WTC11 (cell line): Measurements from ENCODE around the gene DDX39B. TPM values are rescaled to one million over a fixed set of nuclear protein-coding genes. Genes with fewer than 3 reads are reported as not detected.
"Not testable (repeated sequence)": the region's sequence is repeated elsewhere in the genome, so short reads cannot be mapped to it uniquely, and the experiment has no call there.

ENCODE experiments used
- ATAC-seq: fragments of 200-7000 bp; cut with Tn5 transposase; 2 replicates; pipeline ENCODE4 v1.10.0; 2021; ENCODE audit warnings: mild to moderate bottlenecking, moderate library complexity
- CTCF ChIA-PET: fragments of 300-600 bp; sonication (Branson Sonifier 250); formaldehyde crosslinking; loops from one replicate; lab custom pipeline; 2021; ENCODE audit warnings: antibody characterized with exemption; lab: Charles Lee
- POLR2A ChIA-PET: fragments of 350-600 bp; sonication (Branson Sonifier 250); formaldehyde crosslinking; loops from one replicate; lab custom pipeline; 2021; ENCODE audit warnings: antibody characterized with exemption; lab: Charles Lee
- DNase-seq: peaks from one replicate; pipeline ENCODE4 v3.0.0; 2021; ENCODE audit warnings: low spot score
- H3K27ac Mint-ChIP-seq: 2 replicates; pipeline ENCODE4 v1.8.0; 2021; ENCODE audit warnings: mixed read lengths
- H3K27me3 Mint-ChIP-seq: 2 replicates; pipeline ENCODE4 v1.8.0; 2021; ENCODE audit warnings: low read depth, mild to moderate bottlenecking, moderate library complexity, mixed read lengths
- H3K36me3 Mint-ChIP-seq: 2 replicates; pipeline ENCODE4 v1.8.0; 2021; ENCODE audit warnings: mixed read lengths
- H3K4me1 Mint-ChIP-seq: 2 replicates; pipeline ENCODE4 v1.8.0; 2022; ENCODE audit warnings: mixed read lengths
- H3K4me3 Mint-ChIP-seq: 2 replicates; pipeline ENCODE4 v1.8.0; 2021; ENCODE audit warnings: mild to moderate bottlenecking, moderate library complexity, mixed read lengths
- H3K9me3 Mint-ChIP-seq: 2 replicates; pipeline ENCODE4 v1.8.0; 2021; ENCODE audit warnings: mixed read lengths
- CREM ChIP-seq: sonication (generic); formaldehyde crosslinking; IDR thresholded peaks from 2 replicates; pipeline ENCODE4 v1.8.1; 2022; ENCODE audit warnings: mild to moderate bottlenecking, missing genetic modification reagents, moderate library complexity
- FOXJ3 ChIP-seq: sonication (generic); formaldehyde crosslinking; IDR thresholded peaks from 2 replicates; pipeline ENCODE4 v1.9.0; 2021; ENCODE audit warnings: missing genetic modification reagents, mild to moderate bottlenecking, borderline replicate concordance
- FOXK1 ChIP-seq: sonication (generic); formaldehyde crosslinking; IDR thresholded peaks from 2 replicates; pipeline ENCODE4 v1.8.0; 2022; ENCODE audit warnings: mild to moderate bottlenecking, moderate library complexity, missing genetic modification reagents
- GTF2I ChIP-seq: fragments of 250-450 bp; sonication (Bioruptor Pico); conservative IDR thresholded peaks from 2 replicates; pipeline ENCODE4 v1.4.0; 2021; ENCODE audit warnings: mild to moderate bottlenecking
- NFYB ChIP-seq: sonication (generic); formaldehyde crosslinking; conservative IDR thresholded peaks from 2 replicates; pipeline ENCODE4 v1.8.0; 2022; ENCODE audit warnings: low read depth, missing genetic modification reagents
- NR1H2 ChIP-seq: sonication (generic); formaldehyde crosslinking; IDR thresholded peaks from 2 replicates; pipeline ENCODE4 v1.9.0; 2021; ENCODE audit warnings: mild to moderate bottlenecking, moderate library complexity, missing genetic modification reagents
- RELA ChIP-seq: sonication (generic); formaldehyde crosslinking; IDR thresholded peaks from 2 replicates; pipeline ENCODE4 v1.8.1; 2022; ENCODE audit warnings: missing genetic modification reagents, mild to moderate bottlenecking, borderline replicate concordance
- RORB ChIP-seq: fragments of 250-450 bp; sonication (Bioruptor Pico); IDR thresholded peaks from 2 replicates; pipeline ENCODE4 v1.9.0; 2021; ENCODE audit warnings: mild to moderate bottlenecking
- ZNF138 ChIP-seq: sonication (generic); formaldehyde crosslinking; conservative IDR thresholded peaks from 2 replicates; pipeline ENCODE4 v1.8.1; 2022; ENCODE audit warnings: mild to moderate bottlenecking, moderate library complexity, missing genetic modification reagents
- ZNF317 ChIP-seq: sonication (generic); formaldehyde crosslinking; IDR thresholded peaks from 2 replicates; pipeline ENCODE4 v1.8.1; 2023; ENCODE audit warnings: low read depth, mild to moderate bottlenecking, moderate library complexity, missing genetic modification reagents, borderline replicate concordance
- total RNA-seq: library from RNA; stranded (reverse); gene quantifications from 3 replicates; pipeline ENCODE4 v1.2.3, GENCODE V29; 2021
- TF ChIP-seq, protein P1 (sequence below): sonication (generic); formaldehyde crosslinking; IDR thresholded peaks from 2 replicates; pipeline ENCODE4 v1.8.0; 2022; ENCODE audit warnings: missing genetic modification reagents
- TF ChIP-seq, protein P2 (sequence below): sonication (generic); formaldehyde crosslinking; IDR thresholded peaks from 2 replicates; pipeline ENCODE4 v1.8.1; 2022; ENCODE audit warnings: missing genetic modification reagents, borderline replicate concordance
- TF ChIP-seq, protein P3 (sequence below): sonication (generic); formaldehyde crosslinking; IDR thresholded peaks from 2 replicates; pipeline ENCODE4 v1.8.0; 2022; ENCODE audit warnings: mild to moderate bottlenecking, missing genetic modification reagents
- TF ChIP-seq, protein P4 (sequence below): sonication (generic); formaldehyde crosslinking; IDR thresholded peaks from 2 replicates; pipeline ENCODE4 v1.8.0; 2023; ENCODE audit warnings: missing genetic modification reagents, mild to moderate bottlenecking, borderline replicate concordance

The DDX39B gene
- total RNA-seq, 1 experiment from 2014 or later, result 712 TPM

DNA sequence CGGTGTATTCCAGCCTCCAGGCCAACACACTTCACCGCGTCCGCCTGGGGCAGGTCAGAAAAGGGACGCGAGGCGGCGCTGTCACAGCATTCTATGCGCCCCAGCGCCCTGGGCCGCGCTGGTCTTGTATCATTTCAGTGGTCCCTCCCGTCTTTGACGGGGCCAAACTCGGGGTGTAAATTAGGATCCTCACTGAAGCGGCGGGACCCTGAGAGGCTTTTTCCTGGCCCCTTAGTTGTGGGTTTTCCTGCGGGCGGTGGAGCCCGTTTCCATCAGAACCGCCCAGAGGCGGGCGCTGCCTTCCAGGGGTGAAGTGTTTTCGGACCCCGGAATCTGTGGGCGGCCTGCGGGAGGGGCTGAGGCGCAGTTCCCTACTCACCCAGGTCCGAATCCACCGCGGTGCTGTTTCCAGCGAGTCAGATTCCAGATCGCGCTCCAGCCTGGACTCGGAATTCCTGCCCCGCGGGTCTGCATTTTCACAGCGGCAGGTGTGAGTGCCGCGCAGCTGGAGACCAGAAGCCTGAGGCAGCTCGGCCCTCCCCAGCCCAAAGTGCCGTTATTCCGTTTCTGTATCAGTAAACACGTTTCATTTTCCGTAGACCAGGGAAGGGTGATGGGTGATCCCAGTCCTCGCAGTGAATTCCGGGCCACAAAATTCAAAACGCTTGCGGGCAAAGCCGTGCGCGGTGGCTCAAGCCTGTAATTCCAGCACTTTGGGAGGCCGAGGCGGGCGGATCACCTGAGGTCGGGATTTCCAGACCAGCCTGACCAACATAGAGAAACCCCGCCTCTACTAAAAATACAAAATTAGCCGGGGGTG is 47.7 kb downstream of the DDX39B start (continued):
- TF ChIP-seq, protein P1, sequence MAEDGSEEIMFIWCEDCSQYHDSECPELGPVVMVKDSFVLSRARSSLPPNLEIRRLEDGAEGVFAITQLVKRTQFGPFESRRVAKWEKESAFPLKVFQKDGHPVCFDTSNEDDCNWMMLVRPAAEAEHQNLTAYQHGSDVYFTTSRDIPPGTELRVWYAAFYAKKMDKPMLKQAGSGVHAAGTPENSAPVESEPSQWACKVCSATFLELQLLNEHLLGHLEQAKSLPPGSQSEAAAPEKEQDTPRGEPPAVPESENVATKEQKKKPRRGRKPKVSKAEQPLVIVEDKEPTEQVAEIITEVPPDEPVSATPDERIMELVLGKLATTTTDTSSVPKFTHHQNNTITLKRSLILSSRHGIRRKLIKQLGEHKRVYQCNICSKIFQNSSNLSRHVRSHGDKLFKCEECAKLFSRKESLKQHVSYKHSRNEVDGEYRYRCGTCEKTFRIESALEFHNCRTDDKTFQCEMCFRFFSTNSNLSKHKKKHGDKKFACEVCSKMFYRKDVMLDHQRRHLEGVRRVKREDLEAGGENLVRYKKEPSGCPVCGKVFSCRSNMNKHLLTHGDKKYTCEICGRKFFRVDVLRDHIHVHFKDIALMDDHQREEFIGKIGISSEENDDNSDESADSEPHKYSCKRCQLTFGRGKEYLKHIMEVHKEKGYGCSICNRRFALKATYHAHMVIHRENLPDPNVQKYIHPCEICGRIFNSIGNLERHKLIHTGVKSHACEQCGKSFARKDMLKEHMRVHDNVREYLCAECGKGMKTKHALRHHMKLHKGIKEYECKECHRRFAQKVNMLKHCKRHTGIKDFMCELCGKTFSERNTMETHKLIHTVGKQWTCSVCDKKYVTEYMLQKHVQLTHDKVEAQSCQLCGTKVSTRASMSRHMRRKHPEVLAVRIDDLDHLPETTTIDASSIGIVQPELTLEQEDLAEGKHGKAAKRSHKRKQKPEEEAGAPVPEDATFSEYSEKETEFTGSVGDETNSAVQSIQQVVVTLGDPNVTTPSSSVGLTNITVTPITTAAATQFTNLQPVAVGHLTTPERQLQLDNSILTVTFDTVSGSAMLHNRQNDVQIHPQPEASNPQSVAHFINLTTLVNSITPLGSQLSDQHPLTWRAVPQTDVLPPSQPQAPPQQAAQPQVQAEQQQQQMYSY (CRISPR knock-in tag), result peak; percentile 48; the same call in 1 of the 2 replicates
- TF ChIP-seq ZNF138 (CRISPR knock-in tag), result no peak
- no peak for TF ChIP-seq RELA (CRISPR knock-in tag)
- TF ChIP-seq, protein P2, sequence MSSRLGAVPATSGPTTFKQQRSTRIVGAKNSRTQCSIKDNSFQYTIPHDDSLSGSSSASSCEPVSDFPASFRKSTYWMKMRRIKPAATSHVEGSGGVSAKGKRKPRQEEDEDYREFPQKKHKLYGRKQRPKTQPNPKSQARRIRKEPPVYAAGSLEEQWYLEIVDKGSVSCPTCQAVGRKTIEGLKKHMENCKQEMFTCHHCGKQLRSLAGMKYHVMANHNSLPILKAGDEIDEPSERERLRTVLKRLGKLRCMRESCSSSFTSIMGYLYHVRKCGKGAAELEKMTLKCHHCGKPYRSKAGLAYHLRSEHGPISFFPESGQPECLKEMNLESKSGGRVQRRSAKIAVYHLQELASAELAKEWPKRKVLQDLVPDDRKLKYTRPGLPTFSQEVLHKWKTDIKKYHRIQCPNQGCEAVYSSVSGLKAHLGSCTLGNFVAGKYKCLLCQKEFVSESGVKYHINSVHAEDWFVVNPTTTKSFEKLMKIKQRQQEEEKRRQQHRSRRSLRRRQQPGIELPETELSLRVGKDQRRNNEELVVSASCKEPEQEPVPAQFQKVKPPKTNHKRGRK (CRISPR knock-in tag), result no peak
- TF ChIP-seq CREM (CRISPR knock-in tag), result no peak
- TF ChIP-seq, protein P3, sequence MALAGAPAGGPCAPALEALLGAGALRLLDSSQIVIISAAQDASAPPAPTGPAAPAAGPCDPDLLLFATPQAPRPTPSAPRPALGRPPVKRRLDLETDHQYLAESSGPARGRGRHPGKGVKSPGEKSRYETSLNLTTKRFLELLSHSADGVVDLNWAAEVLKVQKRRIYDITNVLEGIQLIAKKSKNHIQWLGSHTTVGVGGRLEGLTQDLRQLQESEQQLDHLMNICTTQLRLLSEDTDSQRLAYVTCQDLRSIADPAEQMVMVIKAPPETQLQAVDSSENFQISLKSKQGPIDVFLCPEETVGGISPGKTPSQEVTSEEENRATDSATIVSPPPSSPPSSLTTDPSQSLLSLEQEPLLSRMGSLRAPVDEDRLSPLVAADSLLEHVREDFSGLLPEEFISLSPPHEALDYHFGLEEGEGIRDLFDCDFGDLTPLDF (CRISPR knock-in tag), result no peak
- TF ChIP-seq, all 79 proteins: peak for 3

DNA sequence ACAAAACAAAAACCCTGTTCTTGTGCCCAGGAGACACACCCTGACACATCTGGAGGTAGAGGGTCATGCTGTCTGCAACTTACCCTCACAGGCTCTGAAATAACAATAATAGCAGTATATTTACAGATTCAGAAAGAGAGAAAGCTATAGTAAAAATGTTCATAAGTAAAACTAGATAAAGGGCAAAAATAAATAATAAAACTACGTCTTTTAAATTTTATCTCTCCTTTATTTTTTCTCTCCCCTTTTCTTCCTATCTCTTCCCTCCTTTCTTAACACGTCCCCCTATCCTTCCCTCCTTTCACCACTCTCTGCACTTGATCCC is 48.3 kb downstream of the DDX39B start:
- H3K9me3 Mint-ChIP-seq, H3K36me3 Mint-ChIP-seq, DNase-seq, POLR2A ChIA-PET, ATAC-seq: not testable (repeated sequence)
- Mint-ChIP-seq H3K27me3 (peaks cover 24% of the 10 kb centered on the region), H3K4me1 (peaks cover 61% of the 10 kb centered on the region), H3K27ac (peak overlapping the region; percentile 91), H3K4me3 (peak overlapping the region; percentile 91)
- TF ChIP-seq FOXK1 (CRISPR knock-in tag), result 0 out of 2 replicates have a peak, but pooled peaks have one; percentile 20
- CTCF ChIA-PET, result interaction anchor here (1.0 to 2.0 kb wide), 4 partner anchors 38 to 105 kb away, joined by 3 to 15 read pairs (median 5); no protein-coding TSS in a partner anchor

DNA sequence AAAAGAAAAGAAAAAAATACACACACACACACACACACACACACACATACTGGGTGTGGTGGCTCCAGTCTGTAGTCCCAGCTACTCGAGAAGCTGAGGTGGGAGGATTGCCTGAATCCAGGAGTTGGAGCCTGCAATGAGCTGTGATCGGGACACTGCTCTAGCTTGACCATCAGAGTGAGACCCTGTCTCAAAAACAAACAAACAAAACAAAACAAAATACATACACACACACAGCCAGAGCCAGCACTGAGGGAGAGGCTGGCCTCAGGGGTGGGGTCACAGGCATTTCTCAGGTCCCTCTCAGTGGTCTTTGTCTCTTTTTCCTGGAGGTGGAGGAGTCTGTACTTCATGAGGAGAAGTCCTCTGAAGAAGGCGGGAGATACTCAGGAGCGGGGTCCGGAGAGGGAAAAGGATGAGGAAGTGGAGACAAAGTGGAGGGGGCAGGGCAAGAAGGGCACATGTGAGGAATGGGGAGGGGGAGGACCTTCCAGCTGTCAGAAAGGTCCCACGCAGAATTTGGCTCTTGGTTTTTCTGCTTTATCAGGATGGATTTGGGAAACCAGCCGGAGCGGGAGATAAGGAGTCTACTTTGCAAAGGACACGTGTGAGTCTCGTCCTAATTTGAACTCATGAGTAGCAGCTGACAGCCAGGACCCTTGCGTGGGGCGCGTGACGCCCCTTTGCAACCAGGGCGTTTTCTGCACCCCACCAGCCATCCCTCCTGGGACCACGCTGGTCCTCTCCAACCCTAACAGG is 51.5 kb downstream of the DDX39B start:
- Mint-ChIP-seq H3K4me1 (peaks cover 64% of the 10 kb centered on the region), H3K27me3 (peaks cover 5% of the 10 kb centered on the region), H3K36me3 (peaks cover 6% of the 10 kb centered on the region), H3K9me3 (peaks cover 10% of the 10 kb centered on the region), H3K27ac (no peak overlapping the region; the same call in 1 of the 2 replicates), H3K4me3 (no peak overlapping the region)
- DNase-seq, result no peak
- POLR2A ChIA-PET, result no interaction called here
- CTCF ChIA-PET, result interaction anchor here (1.3 kb wide), 1 partner anchor 48 kb away, joined by 4 read pairs; no protein-coding TSS in a partner anchor
- no peak for ATAC-seq
- TF ChIP-seq ZNF317 (CRISPR knock-in tag) (no peak), NR1H2 (CRISPR knock-in tag) (no peak), NFYB (no peak), GTF2I (CRISPR knock-in tag) (no peak), FOXJ3 (CRISPR knock-in tag) (no peak), ZNF138 (CRISPR knock-in tag) (no peak), RORB (no peak)
- TF ChIP-seq, protein P3 (CRISPR knock-in tag), result no peak
- TF ChIP-seq, protein P4, sequence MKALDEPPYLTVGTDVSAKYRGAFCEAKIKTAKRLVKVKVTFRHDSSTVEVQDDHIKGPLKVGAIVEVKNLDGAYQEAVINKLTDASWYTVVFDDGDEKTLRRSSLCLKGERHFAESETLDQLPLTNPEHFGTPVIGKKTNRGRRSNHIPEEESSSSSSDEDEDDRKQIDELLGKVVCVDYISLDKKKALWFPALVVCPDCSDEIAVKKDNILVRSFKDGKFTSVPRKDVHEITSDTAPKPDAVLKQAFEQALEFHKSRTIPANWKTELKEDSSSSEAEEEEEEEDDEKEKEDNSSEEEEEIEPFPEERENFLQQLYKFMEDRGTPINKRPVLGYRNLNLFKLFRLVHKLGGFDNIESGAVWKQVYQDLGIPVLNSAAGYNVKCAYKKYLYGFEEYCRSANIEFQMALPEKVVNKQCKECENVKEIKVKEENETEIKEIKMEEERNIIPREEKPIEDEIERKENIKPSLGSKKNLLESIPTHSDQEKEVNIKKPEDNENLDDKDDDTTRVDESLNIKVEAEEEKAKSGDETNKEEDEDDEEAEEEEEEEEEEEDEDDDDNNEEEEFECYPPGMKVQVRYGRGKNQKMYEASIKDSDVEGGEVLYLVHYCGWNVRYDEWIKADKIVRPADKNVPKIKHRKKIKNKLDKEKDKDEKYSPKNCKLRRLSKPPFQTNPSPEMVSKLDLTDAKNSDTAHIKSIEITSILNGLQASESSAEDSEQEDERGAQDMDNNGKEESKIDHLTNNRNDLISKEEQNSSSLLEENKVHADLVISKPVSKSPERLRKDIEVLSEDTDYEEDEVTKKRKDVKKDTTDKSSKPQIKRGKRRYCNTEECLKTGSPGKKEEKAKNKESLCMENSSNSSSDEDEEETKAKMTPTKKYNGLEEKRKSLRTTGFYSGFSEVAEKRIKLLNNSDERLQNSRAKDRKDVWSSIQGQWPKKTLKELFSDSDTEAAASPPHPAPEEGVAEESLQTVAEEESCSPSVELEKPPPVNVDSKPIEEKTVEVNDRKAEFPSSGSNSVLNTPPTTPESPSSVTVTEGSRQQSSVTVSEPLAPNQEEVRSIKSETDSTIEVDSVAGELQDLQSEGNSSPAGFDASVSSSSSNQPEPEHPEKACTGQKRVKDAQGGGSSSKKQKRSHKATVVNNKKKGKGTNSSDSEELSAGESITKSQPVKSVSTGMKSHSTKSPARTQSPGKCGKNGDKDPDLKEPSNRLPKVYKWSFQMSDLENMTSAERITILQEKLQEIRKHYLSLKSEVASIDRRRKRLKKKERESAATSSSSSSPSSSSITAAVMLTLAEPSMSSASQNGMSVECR (CRISPR knock-in tag), result no peak
